Activated CD8-positive, alpha-beta memory T cell treated with anti-CD3 and anti-CD28 coated beads, Interleukin-2, amount 10 ng/mL, durations not matched to agents 7 days and 5 days (primary cell): ENCODE results near the gene CTBP2. TPM values are rescaled to one million over a fixed set of nuclear protein-coding genes. Genes with fewer than 3 reads are reported as not detected.

Source experiments
- ATAC-seq: fragments of 150-1000 bp; cut with Tn5 transposase; one replicate; pipeline ENCODE4 v1.10.0; 2021; ENCODE audit warnings: moderate library complexity
- CTCF ChIA-PET: fragments of 350-600 bp; sonication (Branson Sonifier 250); formaldehyde crosslinking; loops from one replicate; lab custom pipeline; 2021; ENCODE audit warnings: antibody characterized with exemption; lab: Charles Lee
- DNase-seq: peaks from one replicate; pipeline ENCODE4 v3.0.0-alpha.2; 2020
- H3K27ac Mint-ChIP-seq: one replicate; pipeline ENCODE4 v1.8.0; 2021; ENCODE audit warnings: mild to moderate bottlenecking, mixed read lengths
- H3K27me3 Mint-ChIP-seq: one replicate; pipeline ENCODE4 v1.8.0; 2021; ENCODE audit warnings: mixed read lengths
- H3K36me3 Mint-ChIP-seq: one replicate; pipeline ENCODE4 v1.8.0; 2021; ENCODE audit warnings: mild to moderate bottlenecking, mixed read lengths
- H3K4me1 Mint-ChIP-seq: one replicate; pipeline ENCODE4 v1.8.0; 2021; ENCODE audit warnings: mixed read lengths
- H3K4me3 Mint-ChIP-seq: one replicate; pipeline ENCODE4 v1.8.0; 2021; ENCODE audit warnings: mild to moderate bottlenecking, moderate library complexity, mixed read lengths
- H3K9me3 Mint-ChIP-seq: one replicate; pipeline ENCODE4 v1.8.0; 2022; ENCODE audit warnings: low read depth, mixed read lengths
- total RNA-seq, 2 experiments: library from RNA; stranded (reverse); gene quantifications; one replicate each; pipeline ENCODE4 v1.2.3, GENCODE V29; 2021

The CTBP2 gene
- total RNA-seq, 2 experiments from 2014 or later: 0.61 to 0.82 TPM

DNA sequence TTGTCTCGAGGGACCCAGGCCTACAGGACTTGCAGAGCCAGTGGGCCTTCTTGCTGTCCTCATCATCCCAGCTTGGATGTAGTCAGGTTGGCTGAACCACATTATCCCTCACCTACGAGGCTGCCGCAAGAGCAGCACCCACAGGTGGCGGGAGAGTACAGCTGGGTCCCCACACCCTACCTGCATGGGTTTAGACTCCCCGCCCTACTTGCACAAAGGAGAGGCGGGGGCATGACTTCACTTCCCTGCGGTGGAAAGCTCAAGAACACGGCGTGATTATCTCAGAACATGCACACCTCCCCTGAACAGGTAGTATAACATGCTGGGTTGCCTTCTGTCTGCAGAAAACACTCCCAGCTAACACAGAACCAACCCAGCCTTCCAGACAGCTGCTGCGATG is 57.5 kb downstream of the CTBP2 start:
- CTCF ChIA-PET: no interaction called here
- H3K4me1 Mint-ChIP-seq: no peaks in the 10 kb centered on the region

DNA sequence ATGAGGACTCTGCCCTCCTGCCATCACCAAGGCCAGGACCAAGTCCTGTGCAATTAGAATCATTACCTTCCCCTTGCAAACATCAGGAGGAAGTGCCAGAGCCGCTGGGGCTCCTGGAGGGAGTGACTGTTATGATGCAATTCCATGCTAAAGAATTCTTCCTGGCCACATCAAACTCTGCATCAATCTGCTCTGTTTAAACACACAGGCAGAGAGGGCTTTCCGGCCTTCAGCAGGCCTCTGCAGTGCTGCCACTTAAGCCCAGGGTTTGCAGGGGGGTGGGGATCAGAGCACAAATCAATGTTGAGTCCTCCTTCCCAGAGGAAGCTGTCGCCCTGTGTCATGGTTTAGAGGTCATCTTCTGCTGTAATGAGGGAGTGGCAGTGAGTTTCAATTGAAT is 58.1 kb downstream of the CTBP2 start:
- no peaks in the 10 kb centered on the region for H3K27me3 Mint-ChIP-seq
- no peak overlapping the region for H3K27ac Mint-ChIP-seq
- CTCF ChIA-PET: no interaction called here
- no peaks in the 10 kb centered on the region for H3K36me3 Mint-ChIP-seq
- no peak overlapping the region for H3K4me3 Mint-ChIP-seq
- ATAC-seq (no peak), DNase-seq (no peak)
- H3K9me3 Mint-ChIP-seq: no peaks in the 10 kb centered on the region
- no peaks in the 10 kb centered on the region for H3K4me1 Mint-ChIP-seq

More for the DNA sequence above, 57.5 kb downstream of the CTBP2 start:
- ATAC-seq (no peak), DNase-seq (no peak)
- H3K4me3 Mint-ChIP-seq: no peak overlapping the region
- H3K27ac Mint-ChIP-seq: no peak overlapping the region
- H3K9me3 Mint-ChIP-seq: no peaks in the 10 kb centered on the region
- no peaks in the 10 kb centered on the region for H3K27me3 Mint-ChIP-seq
- H3K36me3 Mint-ChIP-seq: no peaks in the 10 kb centered on the region

DNA sequence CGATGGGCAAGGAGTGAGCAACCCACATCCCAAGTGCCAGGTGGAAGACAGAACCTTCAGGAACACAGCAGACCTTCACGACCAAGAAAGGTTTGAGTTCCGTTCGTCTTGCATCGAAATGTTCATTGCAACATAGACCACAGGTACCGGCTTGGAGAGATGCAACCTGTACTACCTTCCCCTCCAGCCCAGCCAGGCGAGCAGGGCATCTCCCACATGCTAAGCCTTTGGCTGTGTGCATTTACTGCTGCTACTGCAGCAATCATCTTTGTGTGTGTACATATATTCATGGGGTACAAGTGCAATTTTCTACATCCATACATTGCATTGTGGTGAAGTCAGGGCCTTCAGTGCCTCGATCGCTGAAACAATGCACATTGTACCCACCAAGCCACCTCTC is 58.8 kb downstream of the CTBP2 start:
- no peak overlapping the region for H3K27ac Mint-ChIP-seq
- DNase-seq (no peak), ATAC-seq (no peak)
- no peaks in the 10 kb centered on the region for H3K4me1 Mint-ChIP-seq
- H3K4me3 Mint-ChIP-seq: no peak overlapping the region
- no peaks in the 10 kb centered on the region for H3K9me3 Mint-ChIP-seq
- H3K36me3 Mint-ChIP-seq: no peaks in the 10 kb centered on the region
- no peaks in the 10 kb centered on the region for H3K27me3 Mint-ChIP-seq
- CTCF ChIA-PET: no interaction called here

DNA sequence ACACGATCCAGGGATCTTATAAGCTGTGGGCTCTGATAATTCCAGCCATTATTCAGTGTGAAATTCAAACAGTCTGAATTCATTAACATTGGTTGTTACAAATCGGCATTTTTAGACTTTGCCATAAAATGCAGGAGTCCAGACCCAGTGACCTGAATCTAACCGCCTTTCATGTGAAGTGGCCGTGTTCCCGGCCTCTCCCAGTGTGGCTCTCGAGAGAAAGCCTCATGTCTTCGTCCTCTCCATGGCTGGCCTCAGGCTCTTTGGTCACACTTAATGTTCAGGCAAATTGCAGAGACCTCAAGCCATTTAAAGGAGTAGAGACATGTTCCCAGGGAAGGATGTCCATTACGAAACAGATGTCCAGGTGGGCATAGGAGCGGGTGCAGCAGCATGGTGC is 59.3 kb downstream of the CTBP2 start:
- Mint-ChIP-seq H3K27me3 (no peaks in the 10 kb centered on the region), H3K36me3 (no peaks in the 10 kb centered on the region), H3K4me1 (no peaks in the 10 kb centered on the region), H3K27ac (no peak overlapping the region), H3K9me3 (no peaks in the 10 kb centered on the region), H3K4me3 (no peak overlapping the region)
- ATAC-seq: no peak
- CTCF ChIA-PET: no interaction called here
- no peak for DNase-seq

DNA sequence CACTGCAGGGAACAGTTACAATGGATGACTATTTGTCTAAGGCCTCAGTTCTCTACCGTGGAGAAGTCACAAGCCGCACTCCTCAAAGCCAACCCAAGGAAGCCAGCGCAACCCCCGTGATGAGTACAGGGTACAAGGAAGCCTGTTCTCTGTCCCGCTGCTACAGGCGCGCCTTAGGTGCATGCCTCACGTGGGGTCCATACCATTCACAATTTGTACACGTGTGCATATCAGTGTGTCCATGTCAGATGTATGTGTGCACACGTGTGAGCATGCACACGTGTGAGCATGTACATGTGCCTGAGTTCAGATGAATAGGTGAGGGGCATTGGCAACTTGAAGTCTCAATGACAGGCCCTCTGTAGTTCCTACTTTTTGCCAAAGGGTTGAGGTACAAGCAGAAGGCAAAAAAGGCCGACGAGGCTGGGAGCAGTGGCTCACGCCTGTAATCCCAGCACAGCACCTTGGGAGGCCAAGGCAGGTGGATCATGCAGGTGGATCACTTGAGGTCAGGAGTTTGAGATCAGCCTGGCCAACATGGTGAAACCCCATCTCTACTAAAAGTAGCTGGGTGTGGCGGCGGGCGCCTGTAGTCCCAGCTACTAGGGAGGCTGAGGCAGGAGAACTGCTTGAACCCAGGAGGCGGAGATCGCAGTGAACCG is 62.8 kb downstream of the CTBP2 start:
- ATAC-seq: no peak
- Mint-ChIP-seq H3K27ac (no peak overlapping the region), H3K9me3 (no peaks in the 10 kb centered on the region), H3K4me1 (no peaks in the 10 kb centered on the region), H3K36me3 (no peaks in the 10 kb centered on the region), H3K4me3 (no peak overlapping the region), H3K27me3 (no peaks in the 10 kb centered on the region)
- CTCF ChIA-PET: no interaction called here
- DNase-seq: no peak

DNA sequence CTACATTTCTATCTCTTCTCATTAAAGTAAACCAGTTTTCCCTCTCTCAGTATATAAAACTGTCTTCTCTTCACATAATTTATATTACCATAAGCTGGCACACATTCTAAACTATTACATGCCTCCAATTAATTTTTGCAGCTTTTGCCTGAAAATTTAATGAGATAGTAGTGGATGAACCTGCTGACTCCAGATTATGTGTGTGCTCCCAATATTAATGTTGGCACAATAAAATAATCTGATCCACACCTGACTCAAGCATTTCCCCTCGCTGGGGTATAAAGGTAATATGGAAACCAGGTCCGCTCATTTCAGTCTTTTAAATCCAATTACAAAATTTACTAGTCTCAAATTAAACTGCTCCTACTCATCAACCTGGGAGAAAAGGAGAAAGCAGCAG is 63.4 kb downstream of the CTBP2 start:
- no peaks in the 10 kb centered on the region for H3K9me3 Mint-ChIP-seq
- H3K27me3 Mint-ChIP-seq: no peaks in the 10 kb centered on the region
- no peaks in the 10 kb centered on the region for H3K36me3 Mint-ChIP-seq
- ATAC-seq: no peak
- H3K4me1 Mint-ChIP-seq: no peaks in the 10 kb centered on the region
- H3K4me3 Mint-ChIP-seq: no peak overlapping the region
- H3K27ac Mint-ChIP-seq: no peak overlapping the region
- CTCF ChIA-PET: no interaction called here
- DNase-seq: no peak

DNA sequence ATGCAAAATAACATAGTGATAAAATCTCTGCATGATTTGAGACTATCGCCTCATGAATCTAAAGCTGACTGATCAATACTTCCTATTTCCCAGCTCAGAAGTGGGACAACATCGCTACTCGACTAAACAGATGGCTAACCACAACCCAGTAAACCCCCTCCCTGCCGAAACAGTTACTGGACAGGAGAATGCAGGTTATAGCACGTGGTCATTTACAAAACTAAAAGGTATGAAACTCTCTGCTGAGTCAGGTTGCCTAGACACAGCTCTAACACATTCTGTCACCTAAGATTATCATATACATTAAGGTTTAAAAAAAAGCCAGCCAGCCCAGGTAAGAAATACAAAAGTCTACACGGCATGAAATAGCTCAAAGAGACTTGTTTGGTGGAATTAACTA is 64.0 kb downstream of the CTBP2 start:
- no peaks in the 10 kb centered on the region for H3K36me3 Mint-ChIP-seq
- H3K4me1 Mint-ChIP-seq: no peaks in the 10 kb centered on the region
- ATAC-seq (no peak), DNase-seq (no peak)
- H3K27ac Mint-ChIP-seq: no peak overlapping the region
- H3K4me3 Mint-ChIP-seq: no peak overlapping the region
- no peaks in the 10 kb centered on the region for H3K27me3 Mint-ChIP-seq
- CTCF ChIA-PET: no interaction called here
- no peaks in the 10 kb centered on the region for H3K9me3 Mint-ChIP-seq

DNA sequence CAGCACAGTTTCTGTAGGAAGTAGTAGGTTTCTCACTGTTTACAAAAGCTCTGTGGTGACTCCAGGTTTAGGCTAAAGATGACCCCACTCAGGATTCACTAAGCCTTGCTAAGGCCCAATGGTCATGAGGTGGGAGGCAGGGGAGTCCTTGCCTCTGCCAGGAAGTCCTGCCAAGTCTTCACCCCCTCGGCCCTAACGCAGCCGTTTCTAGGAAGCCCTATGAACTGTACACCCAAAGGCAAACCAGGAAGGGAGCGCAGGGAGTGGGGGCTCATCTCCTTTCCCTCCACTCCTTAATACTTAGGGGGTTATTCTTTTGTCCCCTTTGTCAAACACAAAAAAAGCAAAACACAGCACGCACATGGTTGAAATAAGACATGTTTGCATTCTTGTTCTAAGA is 64.6 kb downstream of the CTBP2 start:
- CTCF ChIA-PET: no interaction called here
- H3K36me3 Mint-ChIP-seq: no peaks in the 10 kb centered on the region
- DNase-seq (no peak), ATAC-seq (no peak)
- H3K27me3 Mint-ChIP-seq: peaks cover 2% of the 10 kb centered on the region
- H3K4me3 Mint-ChIP-seq: no peak overlapping the region
- H3K9me3 Mint-ChIP-seq: no peaks in the 10 kb centered on the region
- no peaks in the 10 kb centered on the region for H3K4me1 Mint-ChIP-seq
- no peak overlapping the region for H3K27ac Mint-ChIP-seq

DNA sequence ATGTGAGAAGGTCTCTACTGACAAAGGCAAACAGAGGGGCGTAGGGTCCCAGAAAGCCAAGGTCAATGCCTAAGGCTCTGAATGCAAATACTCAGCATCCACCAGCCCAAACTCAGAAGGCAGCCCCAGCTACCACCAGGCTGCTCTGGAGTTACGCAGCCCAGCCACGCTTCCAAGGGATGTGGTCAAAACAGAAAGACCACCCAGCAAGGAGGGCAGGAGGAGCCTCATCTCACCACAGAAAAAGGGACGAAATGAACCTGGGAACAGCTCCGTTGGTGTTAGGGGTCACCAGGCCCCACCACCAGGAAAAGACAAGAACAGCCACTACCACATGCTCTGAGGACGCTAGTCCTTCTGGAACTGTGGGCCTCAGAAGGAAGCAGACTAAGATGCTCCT is 65.1 kb downstream of the CTBP2 start:
- DNase-seq: no peak
- CTCF ChIA-PET: no interaction called here
- no peak for ATAC-seq

DNA sequence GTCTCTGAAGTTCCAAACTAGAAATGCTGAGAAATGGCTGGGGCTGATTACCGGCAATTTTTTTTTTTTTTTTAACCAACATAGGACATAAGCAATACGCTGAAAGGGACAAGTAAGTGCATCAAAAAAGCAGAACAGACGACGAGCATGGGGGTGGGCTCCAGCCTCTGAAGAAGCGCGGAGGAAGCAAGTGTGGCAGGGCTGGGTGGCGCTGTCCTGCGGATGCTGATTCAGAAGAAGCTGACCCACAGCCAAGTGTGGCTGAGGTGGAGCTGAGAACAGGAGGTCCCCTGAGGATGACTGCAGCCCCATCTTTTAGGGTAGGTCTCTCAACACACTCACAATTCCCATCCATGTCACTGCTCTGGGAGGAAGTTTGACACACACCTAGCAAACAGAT is 65.6 kb downstream of the CTBP2 start:
- no peaks in the 10 kb centered on the region for H3K36me3 Mint-ChIP-seq
- peaks cover 2% of the 10 kb centered on the region for H3K27me3 Mint-ChIP-seq
- ATAC-seq (no peak), DNase-seq (no peak)
- H3K4me1 Mint-ChIP-seq: no peaks in the 10 kb centered on the region
- no peak overlapping the region for H3K4me3 Mint-ChIP-seq
- H3K27ac Mint-ChIP-seq: no peak overlapping the region
- CTCF ChIA-PET: no interaction called here
- H3K9me3 Mint-ChIP-seq: no peaks in the 10 kb centered on the region

More for the DNA sequence above, 65.1 kb downstream of the CTBP2 start:
- no peaks in the 10 kb centered on the region for H3K36me3 Mint-ChIP-seq
- no peak overlapping the region for H3K4me3 Mint-ChIP-seq
- peaks cover 2% of the 10 kb centered on the region for H3K27me3 Mint-ChIP-seq
- no peak overlapping the region for H3K27ac Mint-ChIP-seq
- no peaks in the 10 kb centered on the region for H3K4me1 Mint-ChIP-seq
- no peaks in the 10 kb centered on the region for H3K9me3 Mint-ChIP-seq

DNA sequence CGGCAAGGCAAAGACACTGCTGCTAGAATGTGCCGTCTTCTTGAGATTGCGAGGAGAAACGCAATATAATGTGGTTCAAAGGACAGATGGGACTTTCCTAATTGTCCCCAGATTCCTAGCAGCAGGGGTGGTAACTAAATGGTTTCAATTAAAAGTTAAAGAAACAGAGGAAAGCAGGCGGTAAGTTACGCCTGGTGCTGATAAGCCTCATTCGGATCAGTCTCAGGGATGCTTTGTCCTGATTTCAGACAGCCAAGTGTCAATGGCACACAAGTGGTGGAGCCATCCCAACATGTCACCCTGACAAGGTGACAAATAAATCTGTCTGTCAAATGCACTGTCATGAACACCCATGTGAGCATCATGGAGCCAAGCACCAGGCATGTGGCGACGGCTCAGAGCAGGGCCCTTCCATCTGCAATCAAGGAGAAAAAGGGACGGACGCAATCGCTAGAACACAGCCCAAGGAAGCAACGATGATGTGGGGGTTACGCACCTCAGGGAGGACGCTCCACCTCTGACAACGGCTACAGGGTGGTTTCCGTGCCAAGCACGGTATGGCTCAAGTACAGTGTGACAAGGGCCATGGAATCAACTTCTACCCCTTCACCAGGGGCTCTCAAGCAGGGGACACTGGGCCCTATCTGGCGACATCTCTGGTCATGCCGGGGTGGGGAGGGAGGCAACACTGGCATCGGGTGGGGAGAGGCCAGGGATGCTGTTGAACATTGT is 66.2 kb downstream of the CTBP2 start:
- DNase-seq (no peak), ATAC-seq (no peak)
- Mint-ChIP-seq H3K4me1 (no peaks in the 10 kb centered on the region), H3K27ac (no peak overlapping the region), H3K9me3 (no peaks in the 10 kb centered on the region), H3K4me3 (no peak overlapping the region), H3K27me3 (peaks cover 2% of the 10 kb centered on the region), H3K36me3 (no peaks in the 10 kb centered on the region)
- CTCF ChIA-PET: no interaction called here

DNA sequence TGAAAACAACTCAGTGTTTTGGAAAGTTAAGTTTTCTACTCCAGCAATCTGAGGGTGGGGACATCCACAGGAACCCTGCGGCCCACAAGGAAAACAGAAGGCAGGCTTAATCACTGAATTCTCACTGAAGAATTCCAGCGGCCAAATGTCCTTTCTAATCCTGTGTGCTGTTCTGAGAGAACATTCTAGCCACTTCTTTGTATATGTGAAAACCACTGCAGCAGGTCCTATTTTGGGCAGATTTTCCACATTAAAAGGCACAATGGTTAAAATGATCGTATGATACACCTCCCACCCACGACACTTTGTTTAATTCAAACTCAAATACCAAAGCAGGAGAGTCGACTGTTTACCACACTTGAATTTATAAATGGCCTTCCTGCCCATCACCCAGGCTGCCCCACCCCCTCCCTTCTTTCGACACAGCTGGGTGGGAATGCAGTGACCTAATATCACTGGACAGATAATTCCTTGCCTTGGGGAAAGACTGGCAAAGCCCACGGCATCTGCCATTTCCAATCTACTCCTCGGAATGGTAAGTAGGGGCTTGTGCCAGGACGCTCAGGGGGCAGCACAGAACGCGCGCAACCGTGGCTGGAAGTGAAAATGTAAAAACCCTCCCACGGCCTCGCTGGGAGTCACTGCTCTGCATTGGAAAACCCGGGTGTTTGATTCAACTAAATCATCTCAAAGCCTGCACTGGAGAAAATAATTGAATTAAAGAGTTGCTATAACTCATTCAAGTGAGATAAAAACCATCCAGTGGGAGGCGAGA is 67.0 kb downstream of the CTBP2 start:
- Mint-ChIP-seq H3K9me3 (no peaks in the 10 kb centered on the region), H3K36me3 (no peaks in the 10 kb centered on the region), H3K27me3 (peaks cover 2% of the 10 kb centered on the region), H3K4me3 (no peak overlapping the region), H3K27ac (no peak overlapping the region), H3K4me1 (no peaks in the 10 kb centered on the region)
- no peak for ATAC-seq
- CTCF ChIA-PET: no interaction called here
- DNase-seq: no peak

DNA sequence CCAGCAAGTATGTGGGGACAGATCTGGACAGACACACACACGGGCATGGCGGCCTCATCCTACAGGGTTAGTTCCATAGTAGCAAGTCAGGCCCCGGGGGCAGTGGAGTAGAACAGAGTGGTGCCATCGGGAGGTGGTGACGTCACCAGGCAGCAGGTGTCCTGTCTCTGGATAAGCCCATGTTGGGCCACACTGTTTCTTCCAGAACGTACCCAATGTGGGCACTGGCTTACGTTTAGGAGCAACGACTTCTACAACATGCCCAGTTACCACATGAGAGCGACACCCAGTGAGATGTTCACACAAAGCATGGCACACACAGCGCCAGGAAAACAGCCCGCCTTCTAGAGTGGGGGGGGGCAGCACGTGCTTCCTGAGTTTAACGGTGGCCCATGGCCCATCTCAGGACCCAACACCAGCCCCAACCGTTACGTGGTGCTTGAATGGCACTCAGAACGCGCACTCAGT is 67.8 kb downstream of the CTBP2 start:
- H3K27me3 Mint-ChIP-seq: peaks cover 5% of the 10 kb centered on the region
- CTCF ChIA-PET: no interaction called here
- no peak overlapping the region for H3K27ac Mint-ChIP-seq

DNA sequence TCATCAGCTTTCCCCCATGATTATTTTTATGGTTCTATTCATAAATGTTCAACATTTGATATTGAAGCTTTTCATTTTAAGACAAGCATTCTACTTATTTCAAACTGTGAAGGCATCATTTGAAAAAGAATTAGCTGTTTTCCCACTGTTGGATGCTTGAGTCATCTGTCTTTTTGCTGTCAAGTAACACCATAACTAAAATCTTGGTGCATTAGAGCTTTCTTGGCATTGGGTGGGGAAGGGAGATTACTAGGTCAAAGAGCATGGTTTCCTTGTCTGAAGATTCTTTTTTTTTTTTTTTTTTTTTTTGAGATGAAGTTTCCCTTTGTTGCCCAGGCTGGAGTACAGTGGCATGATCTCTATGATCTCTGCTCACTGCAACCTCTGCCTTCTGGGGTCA is 68.5 kb downstream of the CTBP2 start:
- no peaks in the 10 kb centered on the region for H3K9me3 Mint-ChIP-seq
- H3K27ac Mint-ChIP-seq: no peak overlapping the region
- peaks cover 5% of the 10 kb centered on the region for H3K27me3 Mint-ChIP-seq
- no peaks in the 10 kb centered on the region for H3K36me3 Mint-ChIP-seq
- no peak for ATAC-seq
- no peaks in the 10 kb centered on the region for H3K4me1 Mint-ChIP-seq
- CTCF ChIA-PET: interaction anchor here (0.7 kb wide), 1 partner anchor 28 kb away, joined by 5 read pairs; no protein-coding TSS in a partner anchor
- DNase-seq: no peak
- H3K4me3 Mint-ChIP-seq: no peak overlapping the region

More for the DNA sequence above, 67.8 kb downstream of the CTBP2 start:
- H3K9me3 Mint-ChIP-seq: no peaks in the 10 kb centered on the region
- no peak overlapping the region for H3K4me3 Mint-ChIP-seq
- no peaks in the 10 kb centered on the region for H3K36me3 Mint-ChIP-seq
- no peaks in the 10 kb centered on the region for H3K4me1 Mint-ChIP-seq
- no peak for ATAC-seq
- DNase-seq: no peak
